HCT116 (cell line): Measurements from ENCODE around the gene ATXN7L2. TPM values are rescaled to one million over a fixed set of nuclear protein-coding genes. Genes with fewer than 3 reads are reported as not detected.

ENCODE experiments used
- ATAC-seq: fragments of 200-7000 bp; cut with Tn5 transposase; 2 replicates; pipeline ENCODE4 v1.9.1; 2020; ENCODE audit warnings: mild to moderate bottlenecking, moderate library complexity
- BruUV-seq: library from RNA; stranded (reverse); fragments of 400-500 nt; replicated peaks from 2 replicates; lab custom pipeline; 2021; lab: Mats Ljungman, UMichigan
- CTCF ChIA-PET: fragments of 300-600 bp; sonication (Branson Sonifier 250); formaldehyde crosslinking; loops from one replicate; lab custom pipeline; 2021; ENCODE audit warnings: antibody characterized with exemption; lab: Charles Lee
- POLR2A ChIA-PET: fragments of 300-600, 350-600 bp; sonication (Branson Sonifier 250); formaldehyde crosslinking; loops from one replicate; lab custom pipeline; 2021; ENCODE audit warnings: antibody characterized with exemption; lab: Charles Lee
- RAD21 ChIA-PET, 2 experiments: fragments of 300-600 bp; sonication (Branson Sonifier 250); formaldehyde crosslinking; loops; one replicate each; lab custom pipeline; 2023; ENCODE audit warnings: low total read pairs in 2 of 2; ENCODE audit not compliant: uncharacterized antibody in 2 of 2, unreplicated experiment in 2 of 2, low non-redundant PET in 1 of 2; lab: Charles Lee
- DNase-seq: peaks from one replicate; pipeline ENCODE4 v3.0.0-alpha.2; 2010; ENCODE audit warnings: low read depth, low spot score
- H2AFZ ChIP-seq: fragments of 200-600 bp; shearing (Covaris generic), sonication (generic); 2 replicates; pipeline ENCODE4 v1.6.1; 2017; ENCODE audit warnings: low read depth, mixed run types, mixed read lengths, antibody characterized with exemption, low read length; ENCODE audit not compliant: poor library complexity, severe bottlenecking
- H3K27ac ChIP-seq: 2 replicates; pipeline ENCODE4 v1.5.1; 2012; ENCODE audit warnings: low read depth, low read length
- H3K27me3 ChIP-seq: fragments of 200-600 bp; sonication (generic); 2 replicates; pipeline ENCODE4 v1.6.1; 2016; ENCODE audit warnings: mixed run types, low read length, mixed read lengths; ENCODE audit not compliant: insufficient read depth
- H3K36me3 ChIP-seq, 2 experiments: fragments of 200-500 bp in 1 of 2; fragments of 200-600 bp in 1 of 2; sonication (Bioruptor generic) in 1 of 2; sonication (generic) in 1 of 2; 2 replicates each; pipeline versions ENCODE4 v1.5.1 to v1.6.1; 2014 to 2016; ENCODE audit warnings: low read length in 2 of 2, inconsistent platforms in 1 of 2, mixed read lengths in 1 of 2, mixed run types in 1 of 2; ENCODE audit not compliant: insufficient read depth in 2 of 2, control insufficient read depth in 1 of 2
- H3K4me1 ChIP-seq, 2 experiments: fragments of 200-600 bp in 1 of 2; sonication (generic) in 1 of 2; 2 replicates each; pipeline versions ENCODE4 v1.5.1 to v1.6.1; 2012 to 2017; ENCODE audit warnings: low read length in 2 of 2, inconsistent platforms in 1 of 2, mild to moderate bottlenecking in 1 of 2, mixed read lengths in 1 of 2, mixed run types in 1 of 2, moderate library complexity in 1 of 2; ENCODE audit not compliant: insufficient read depth in 2 of 2, control insufficient read depth in 1 of 2
- H3K4me2 ChIP-seq: fragments of 200-600 bp; sonication (generic); 2 replicates; pipeline ENCODE4 v1.6.1; 2017; ENCODE audit warnings: mixed run types, low read length, mixed read lengths
- H3K4me3 ChIP-seq, 2 experiments: fragments of 200-600 bp in 1 of 2; sonication (generic) in 1 of 2; replicated peaks in 1 of 2; 2 replicates each; pipeline ENCODE4 v1.5.1; 2011 to 2016; ENCODE audit warnings: low read length in 2 of 2, control low read depth in 1 of 2, low read depth in 1 of 2, mild to moderate bottlenecking in 1 of 2, mixed read lengths in 1 of 2, mixed run types in 1 of 2
- H3K79me2 ChIP-seq: fragments of 200-600 bp; sonication (generic); 2 replicates; pipeline ENCODE4 v1.6.1; 2017; ENCODE audit warnings: mild to moderate bottlenecking, mixed run types, low read length, moderate library complexity, mixed read lengths; ENCODE audit not compliant: insufficient read depth
- H3K9ac ChIP-seq: fragments of 200-600 bp; sonication (generic); 2 replicates; pipeline ENCODE4 v1.6.1; 2016; ENCODE audit warnings: low read length, mixed read lengths
- H3K9me2 ChIP-seq: fragments of 200-600 bp; sonication (generic), shearing (Covaris generic); 2 replicates; pipeline ENCODE4 v1.6.1; 2017; ENCODE audit warnings: mixed run types, mild to moderate bottlenecking, moderate library complexity; ENCODE audit not compliant: insufficient read depth
- H3K9me3 ChIP-seq, 2 experiments: fragments of 200-500 bp in 1 of 2; fragments of 200-600 bp in 1 of 2; sonication (Bioruptor generic) in 1 of 2; sonication (generic) in 1 of 2; 2 replicates each; pipeline ENCODE4 v1.6.1; 2014 to 2017; ENCODE audit warnings: low read length in 2 of 2, mixed read lengths in 2 of 2, inconsistent platforms in 1 of 2, low read depth in 1 of 2, mild to moderate bottlenecking in 1 of 2, mixed run types in 1 of 2, moderate library complexity in 1 of 2; ENCODE audit not compliant: control insufficient read depth in 1 of 2, insufficient read depth in 1 of 2
- H4K20me1 ChIP-seq: fragments of 200-600 bp; sonication (generic), shearing (Covaris generic); 2 replicates; pipeline ENCODE4 v1.6.1; 2017; ENCODE audit warnings: mixed run types, mild to moderate bottlenecking, moderate library complexity; ENCODE audit not compliant: insufficient read depth
- CBX3 ChIP-seq: IDR thresholded peaks from 2 replicates; pipeline ENCODE4 v1.6.1; 2012; ENCODE audit warnings: low read depth
- EGR1 ChIP-seq: IDR thresholded peaks from 2 replicates; pipeline ENCODE4 v1.6.1; 2012; ENCODE audit warnings: low read depth
- ELF1 ChIP-seq: IDR thresholded peaks from 2 replicates; pipeline ENCODE4 v1.6.1; 2012; ENCODE audit warnings: low read depth, borderline replicate concordance
- EZH2 ChIP-seq: fragments of 200-600 bp; sonication (generic); IDR thresholded peaks from 2 replicates; pipeline ENCODE4 v1.6.1; 2017; ENCODE audit warnings: antibody characterized with exemption, mixed run types
- RAD21 ChIP-seq: IDR thresholded peaks from 2 replicates; pipeline ENCODE4 v1.6.1; 2012; ENCODE audit warnings: low read depth, mild to moderate bottlenecking
- SP1 ChIP-seq: IDR thresholded peaks from 2 replicates; pipeline ENCODE4 v1.6.1; 2012; ENCODE audit warnings: low read depth
- ZFX ChIP-seq: fragments of 450-650 bp; IDR thresholded peaks from 2 replicates; pipeline ENCODE4 v1.6.1; 2017
- ZNF274 ChIP-seq: fragments of 200-500 bp; sonication (Bioruptor generic); IDR thresholded peaks from 2 replicates; pipeline ENCODE4 v1.6.1; 2014; ENCODE audit warnings: mild to moderate bottlenecking, low read depth, low read length, inconsistent platforms
- intact Hi-C: fragments of 100-400 bp; cut with micrococcal nuclease; formaldehyde crosslinking; loops from 2 replicates; pipeline ENCODE4 v1.10.0; 2022
- total RNA-seq: library from RNA; stranded (reverse); gene quantifications from one replicate; pipeline ENCODE4 v1.2.1, GENCODE V29; 2021; ENCODE audit not compliant: unreplicated experiment
- TF ChIP-seq, protein P1 (sequence below): IDR thresholded peaks from 2 replicates; pipeline ENCODE4 v1.6.1; 2012; ENCODE audit warnings: low read depth

ATXN7L2 gene
- total RNA-seq, 1 experiment from 2014 or later = 7.2 TPM

GRCh38 chr1:109500941-109501381 is 17.3 kb downstream of the ATXN7L2 start:
- BruUV-seq = no TSS peak
- ChIA-PET POLR2A (no interaction called here), RAD21 (no interaction called here), CTCF (interaction anchor here (2.9 to 5.0 kb wide), 2 partner anchors 15 to 31 kb away, joined by 8 to 70 read pairs; no protein-coding TSS in a partner anchor)
- no peak for ATAC-seq
- intact Hi-C loops = no loop called here
- Histone ChIP-seq H3K9me2 (no peaks in the 10 kb centered on the region; the same call in 1 of the 2 replicates), H3K9me3 (no peaks in the 10 kb centered on the region), H4K20me1 (no peaks in the 10 kb centered on the region), H3K4me3 (no peak overlapping the region), H3K27me3 (no peaks in the 10 kb centered on the region), H2AFZ (no peak overlapping the region), H3K36me3 (peaks cover 2 to 5% of the 10 kb centered on the region in 2 experiments; a peak in 1 of 4 replicates), H3K9ac (no peak overlapping the region), H3K4me1 (peaks cover 0 to 3% of the 10 kb centered on the region in 2 experiments; a peak in 1 of 4 replicates), H3K79me2 (no peaks in the 10 kb centered on the region), H3K27ac (no peak overlapping the region), H3K4me2 (no peak overlapping the region)
- no peak for DNase-seq
- TF ChIP-seq SP1 (no peak), RAD21 (no peak), EZH2 (no peak), ZNF274 (no peak), ZFX (no peak), CBX3 (no peak), EGR1 (no peak), ELF1 (no peak)
- TF ChIP-seq, protein P1, sequence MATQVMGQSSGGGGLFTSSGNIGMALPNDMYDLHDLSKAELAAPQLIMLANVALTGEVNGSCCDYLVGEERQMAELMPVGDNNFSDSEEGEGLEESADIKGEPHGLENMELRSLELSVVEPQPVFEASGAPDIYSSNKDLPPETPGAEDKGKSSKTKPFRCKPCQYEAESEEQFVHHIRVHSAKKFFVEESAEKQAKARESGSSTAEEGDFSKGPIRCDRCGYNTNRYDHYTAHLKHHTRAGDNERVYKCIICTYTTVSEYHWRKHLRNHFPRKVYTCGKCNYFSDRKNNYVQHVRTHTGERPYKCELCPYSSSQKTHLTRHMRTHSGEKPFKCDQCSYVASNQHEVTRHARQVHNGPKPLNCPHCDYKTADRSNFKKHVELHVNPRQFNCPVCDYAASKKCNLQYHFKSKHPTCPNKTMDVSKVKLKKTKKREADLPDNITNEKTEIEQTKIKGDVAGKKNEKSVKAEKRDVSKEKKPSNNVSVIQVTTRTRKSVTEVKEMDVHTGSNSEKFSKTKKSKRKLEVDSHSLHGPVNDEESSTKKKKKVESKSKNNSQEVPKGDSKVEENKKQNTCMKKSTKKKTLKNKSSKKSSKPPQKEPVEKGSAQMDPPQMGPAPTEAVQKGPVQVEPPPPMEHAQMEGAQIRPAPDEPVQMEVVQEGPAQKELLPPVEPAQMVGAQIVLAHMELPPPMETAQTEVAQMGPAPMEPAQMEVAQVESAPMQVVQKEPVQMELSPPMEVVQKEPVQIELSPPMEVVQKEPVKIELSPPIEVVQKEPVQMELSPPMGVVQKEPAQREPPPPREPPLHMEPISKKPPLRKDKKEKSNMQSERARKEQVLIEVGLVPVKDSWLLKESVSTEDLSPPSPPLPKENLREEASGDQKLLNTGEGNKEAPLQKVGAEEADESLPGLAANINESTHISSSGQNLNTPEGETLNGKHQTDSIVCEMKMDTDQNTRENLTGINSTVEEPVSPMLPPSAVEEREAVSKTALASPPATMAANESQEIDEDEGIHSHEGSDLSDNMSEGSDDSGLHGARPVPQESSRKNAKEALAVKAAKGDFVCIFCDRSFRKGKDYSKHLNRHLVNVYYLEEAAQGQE = no peak
